ENCODE results near the gene ACER2. TPM values are rescaled to one million over a fixed set of nuclear protein-coding genes. Genes with fewer than 3 reads are reported as not detected.

Gene ACER2
- total RNA-seq, 4 donors from 2014 or later: 3.5 to 4.2 (median 4.0) TPM

DNA sequence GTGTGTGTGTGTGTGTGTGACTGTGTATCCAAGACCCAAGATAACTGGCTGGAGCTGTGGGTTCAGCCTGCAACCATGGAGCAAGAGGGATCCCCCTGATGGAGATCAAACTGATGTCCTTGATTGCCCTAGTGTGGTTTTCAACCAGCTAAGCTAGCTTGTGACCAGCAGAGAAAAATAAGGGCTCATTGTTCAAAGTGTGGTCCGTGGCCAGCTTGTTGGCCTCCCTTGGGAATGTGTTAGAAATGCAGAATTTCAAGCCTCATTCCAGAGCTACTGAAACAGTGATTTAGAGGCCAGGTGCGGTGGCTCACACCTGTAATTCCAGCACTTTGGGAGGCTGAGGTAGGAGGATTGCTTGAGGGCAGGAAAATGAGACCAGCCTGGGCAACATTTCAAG lies 79.9 kb downstream of the ACER2 start:
- Histone ChIP-seq H3K4me1 (no peaks in the 10 kb centered on the region), H3K27me3 (no peaks in the 10 kb centered on the region), H3K9me3 (no peaks in the 10 kb centered on the region), H3K27ac (no peak overlapping the region), H3K36me3 (no peaks in the 10 kb centered on the region), H3K4me3 (no peak overlapping the region)
- TF ChIP-seq CTCF (IDR thresholded peaks at IDR 0.05) (no peak), POLR2A (IDR thresholded peaks at IDR 0.05) (no peak)
- DNase-seq: no peak

DNA sequence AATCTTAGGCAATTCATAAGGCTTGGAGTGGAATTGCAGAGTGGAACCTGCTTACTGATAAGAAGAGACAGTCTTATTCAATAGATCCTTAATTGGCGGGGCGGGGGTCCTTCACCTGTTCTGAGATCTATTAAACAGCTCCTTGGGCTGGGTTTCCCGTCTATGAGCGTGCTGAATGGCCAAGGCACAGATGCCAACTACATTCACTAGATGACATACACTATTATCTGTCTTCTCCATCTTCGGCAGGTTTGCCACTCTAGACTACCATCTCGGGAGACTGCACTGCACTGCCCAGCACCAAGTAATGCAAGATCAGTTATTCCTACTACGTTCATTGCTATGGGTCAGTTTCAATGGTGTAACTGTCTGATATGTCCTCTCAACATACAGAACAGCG lies 81.5 kb downstream of the ACER2 start:
- Histone ChIP-seq H3K9me3 (no peaks in the 10 kb centered on the region), H3K27ac (no peak overlapping the region), H3K27me3 (no peaks in the 10 kb centered on the region), H3K4me1 (no peaks in the 10 kb centered on the region), H3K36me3 (no peaks in the 10 kb centered on the region), H3K4me3 (no peak overlapping the region)
- no peak for DNase-seq
- no peak for TF ChIP-seq CTCF (IDR thresholded peaks at IDR 0.05)
- TF ChIP-seq POLR2A (IDR thresholded peaks at IDR 0.05): no peak

DNA sequence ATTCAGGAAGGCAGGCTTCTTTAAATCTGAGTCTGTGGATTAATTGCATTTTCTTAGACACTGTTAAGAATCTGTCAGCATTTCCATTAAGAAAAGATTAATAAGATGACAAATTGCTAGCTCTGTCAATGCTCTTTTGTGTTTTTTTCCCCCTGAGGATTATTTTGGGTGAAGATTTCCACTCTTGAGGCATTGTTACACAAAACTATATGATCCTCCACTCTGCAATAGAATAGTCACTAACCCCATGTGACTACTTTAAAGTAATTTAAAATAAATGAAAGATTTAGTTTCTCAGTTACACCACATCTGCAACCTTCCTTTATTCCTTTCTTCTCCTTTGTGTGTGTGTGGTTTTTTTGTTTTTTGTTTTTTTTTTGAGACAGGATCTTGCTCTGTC lies 82.0 kb downstream of the ACER2 start:
- no peaks in the 10 kb centered on the region for H3K9me3 ChIP-seq
- H3K36me3 ChIP-seq: no peaks in the 10 kb centered on the region
- no peaks in the 10 kb centered on the region for H3K27me3 ChIP-seq
- no peak overlapping the region for H3K27ac ChIP-seq
- no peaks in the 10 kb centered on the region for H3K4me1 ChIP-seq
- H3K4me3 ChIP-seq: no peak overlapping the region
- no peak for TF ChIP-seq POLR2A (IDR thresholded peaks at IDR 0.05)
- no peak for TF ChIP-seq CTCF (IDR thresholded peaks at IDR 0.05)
- DNase-seq: no peak

GRCh38 chr9:19492775-19493173 lies 84.0 kb downstream of the ACER2 start:
- no peaks in the 10 kb centered on the region for H3K9me3 ChIP-seq
- no peaks in the 10 kb centered on the region for H3K27me3 ChIP-seq
- DNase-seq: no peak
- H3K36me3 ChIP-seq: no peaks in the 10 kb centered on the region
- no peaks in the 10 kb centered on the region for H3K4me1 ChIP-seq
- H3K4me3 ChIP-seq: no peak overlapping the region
- TF ChIP-seq CTCF (IDR thresholded peaks at IDR 0.05) (no peak), POLR2A (IDR thresholded peaks at IDR 0.05) (no peak)
- no peak overlapping the region for H3K27ac ChIP-seq

GRCh38 chr9:19493174-19493811 lies 84.5 kb downstream of the ACER2 start:
- Histone ChIP-seq H3K27ac (peak overlapping the region in 2 of 4 donors; percentile 22 to 32), H3K4me1 (no peaks in the 10 kb centered on the region), H3K27me3 (no peaks in the 10 kb centered on the region), H3K4me3 (peak overlapping the region in 3 of 4 donors; percentile 9 to 45 (median 23)), H3K36me3 (no peaks in the 10 kb centered on the region), H3K9me3 (no peaks in the 10 kb centered on the region)
- DNase-seq: peak in 2 of 3 donors; percentile 51 to 63
- TF ChIP-seq CTCF (IDR thresholded peaks at IDR 0.05) (peak; percentile 31 to 57 (median 54)), POLR2A (IDR thresholded peaks at IDR 0.05) (no peak)

DNA sequence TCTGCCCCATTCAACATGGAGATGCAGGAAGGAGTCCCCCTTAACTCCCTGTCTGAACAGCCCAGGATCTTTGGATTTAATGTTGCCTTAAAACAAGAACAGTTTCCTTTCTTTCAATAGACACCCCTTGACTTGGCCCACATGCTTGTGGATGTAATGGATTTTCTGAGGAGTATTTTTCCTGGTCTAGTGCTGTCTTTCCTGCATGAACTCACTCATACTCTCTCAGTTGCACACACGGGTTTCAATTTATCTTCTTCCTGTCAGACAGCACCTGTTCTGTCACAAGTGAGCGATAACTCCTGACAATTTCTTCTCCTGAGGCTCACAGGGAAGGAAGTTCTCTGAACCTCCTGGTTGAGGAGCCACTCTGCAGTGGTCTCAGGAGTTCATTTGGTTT lies 85.1 kb downstream of the ACER2 start:
- Histone ChIP-seq H3K9me3 (no peaks in the 10 kb centered on the region), H3K4me3 (peak overlapping the region in 1 of 4 donors; percentile 45), H3K4me1 (no peaks in the 10 kb centered on the region), H3K27ac (no peak overlapping the region), H3K27me3 (no peaks in the 10 kb centered on the region), H3K36me3 (no peaks in the 10 kb centered on the region)
- DNase-seq: no peak
- TF ChIP-seq CTCF (IDR thresholded peaks at IDR 0.05): no peak
- no peak for TF ChIP-seq POLR2A (IDR thresholded peaks at IDR 0.05)

Measured in Peyer's patch (tissue), 4 donors.